Adrenal gland (tissue), 5 donors: Measurements from ENCODE around the gene SLC9C2.

Source experiments
- POLR2A ChIP-seq, 2 donors: fragments of 450-650 bp; IDR thresholded peaks; one replicate each; pipeline ENCODE4 v1.6.1; 2017; ENCODE audit warnings: antibody characterized with exemption in 2 of 2, mild to moderate bottlenecking in 2 of 2, moderate library complexity in 1 of 2
- TF ChIP-seq, protein P1 (sequence below), 6 experiments: fragments of 450-650 bp in 4 of 6; fragments of 200-600 bp in 2 of 6; sonication (generic) in 1 of 6; IDR thresholded peaks; 1 replicate in 5 of 6; 2 replicates in 1 of 6; pipeline versions ENCODE4 v1.5.1 to v1.8.0; 2016 to 2021; ENCODE audit warnings: antibody characterized with exemption in 6 of 6, mild to moderate bottlenecking in 2 of 6, moderate library complexity in 1 of 6
- donor health status: DM: no; HTN: no; CAD: no.

DNA sequence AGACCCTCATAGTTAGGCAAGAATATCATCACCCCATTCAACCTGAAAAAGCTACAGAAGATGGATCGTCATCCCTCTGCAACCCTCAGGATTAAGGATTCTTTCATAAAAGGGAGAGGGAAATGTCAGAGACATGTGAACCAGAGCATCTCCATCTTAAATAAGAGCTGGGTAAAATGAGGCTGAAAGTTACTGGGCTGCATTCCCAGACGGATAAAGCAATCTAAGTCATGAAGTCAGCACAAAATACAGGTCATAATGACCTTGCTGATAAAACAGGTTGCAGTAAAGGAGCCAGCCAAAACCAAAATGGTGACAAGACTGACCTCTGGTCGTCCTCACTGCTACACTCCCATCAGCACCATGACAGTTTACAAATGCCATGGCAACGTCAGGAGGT is 103.1 kb downstream of the SLC9C2 start:
- TF ChIP-seq, protein P1, sequence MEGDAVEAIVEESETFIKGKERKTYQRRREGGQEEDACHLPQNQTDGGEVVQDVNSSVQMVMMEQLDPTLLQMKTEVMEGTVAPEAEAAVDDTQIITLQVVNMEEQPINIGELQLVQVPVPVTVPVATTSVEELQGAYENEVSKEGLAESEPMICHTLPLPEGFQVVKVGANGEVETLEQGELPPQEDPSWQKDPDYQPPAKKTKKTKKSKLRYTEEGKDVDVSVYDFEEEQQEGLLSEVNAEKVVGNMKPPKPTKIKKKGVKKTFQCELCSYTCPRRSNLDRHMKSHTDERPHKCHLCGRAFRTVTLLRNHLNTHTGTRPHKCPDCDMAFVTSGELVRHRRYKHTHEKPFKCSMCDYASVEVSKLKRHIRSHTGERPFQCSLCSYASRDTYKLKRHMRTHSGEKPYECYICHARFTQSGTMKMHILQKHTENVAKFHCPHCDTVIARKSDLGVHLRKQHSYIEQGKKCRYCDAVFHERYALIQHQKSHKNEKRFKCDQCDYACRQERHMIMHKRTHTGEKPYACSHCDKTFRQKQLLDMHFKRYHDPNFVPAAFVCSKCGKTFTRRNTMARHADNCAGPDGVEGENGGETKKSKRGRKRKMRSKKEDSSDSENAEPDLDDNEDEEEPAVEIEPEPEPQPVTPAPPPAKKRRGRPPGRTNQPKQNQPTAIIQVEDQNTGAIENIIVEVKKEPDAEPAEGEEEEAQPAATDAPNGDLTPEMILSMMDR (IDR thresholded peaks at IDR 0.05): no peak
- TF ChIP-seq POLR2A (IDR thresholded peaks at IDR 0.05): no peak
